Measurements from ENCODE around the gene EDN2.
A peak's percentile ranks its signal among the peaks of the same experiment; 100 is the strongest.

EDN2 gene

GRCh38 chr1:41517062-41517438 lies 32.6 kb upstream of the EDN2 start:
- no peak for DNase-seq

GRCh38 chr1:41516168-41517061 lies 31.9 kb upstream of the EDN2 start:
- DNase-seq, result peak; percentile 82

- no peak for DNase-seq
Measured at GRCh38 chr1:41515778-41516167, 31.3 kb upstream of the EDN2 start.

GRCh38 chr1:41515131-41515678 lies 30.7 kb upstream of the EDN2 start:
- no peak for DNase-seq

- DNase-seq, result no peak
Measured at GRCh38 chr1:41514381-41514780, 29.9 kb upstream of the EDN2 start.

GRCh38 chr1:41513383-41513735 lies 28.9 kb upstream of the EDN2 start:
- DNase-seq, result no peak

- DNase-seq, result no peak
Measured at GRCh38 chr1:41512701-41513382, 28.4 kb upstream of the EDN2 start.

GRCh38 chr1:41511239-41511540 lies 26.7 kb upstream of the EDN2 start:
- no peak for DNase-seq

- no peak for DNase-seq
Measured at GRCh38 chr1:41510531-41511238, 26.2 kb upstream of the EDN2 start.

- no peak for DNase-seq
Measured at GRCh38 chr1:41509270-41509671, 24.8 kb upstream of the EDN2 start.

GRCh38 chr1:41508290-41508689 lies 23.8 kb upstream of the EDN2 start:
- no peak for DNase-seq

- no peak for DNase-seq
Measured at GRCh38 chr1:41507836-41508235, 23.4 kb upstream of the EDN2 start.

- DNase-seq, result no peak
Measured at GRCh38 chr1:41507110-41507720, 22.7 kb upstream of the EDN2 start.

GRCh38 chr1:41504114-41505035 lies 19.9 kb upstream of the EDN2 start:
- DNase-seq, result peak; percentile 82

- peak; percentile 81 for DNase-seq
Measured at GRCh38 chr1:41503538-41504113, 19.1 kb upstream of the EDN2 start.

GRCh38 chr1:41502912-41503311 lies 18.4 kb upstream of the EDN2 start:
- DNase-seq, result no peak

GRCh38 chr1:41501581-41501980 lies 17.1 kb upstream of the EDN2 start:
- no peak for DNase-seq

GRCh38 chr1:41500781-41501518 lies 16.5 kb upstream of the EDN2 start:
- no peak for DNase-seq

- no peak for DNase-seq
Measured at GRCh38 chr1:41500378-41500777, 15.9 kb upstream of the EDN2 start.

- no peak for DNase-seq
Measured at GRCh38 chr1:41499591-41499990, 15.1 kb upstream of the EDN2 start.

GRCh38 chr1:41498804-41499203 lies 14.3 kb upstream of the EDN2 start:
- DNase-seq, result no peak
